ENCODE measurements around the gene MED13L.

MED13L gene

GRCh38 chr12:116123451-116124258 is 153.8 kb downstream of the MED13L start:
- peak; percentile 39 for DNase-seq

DNA sequence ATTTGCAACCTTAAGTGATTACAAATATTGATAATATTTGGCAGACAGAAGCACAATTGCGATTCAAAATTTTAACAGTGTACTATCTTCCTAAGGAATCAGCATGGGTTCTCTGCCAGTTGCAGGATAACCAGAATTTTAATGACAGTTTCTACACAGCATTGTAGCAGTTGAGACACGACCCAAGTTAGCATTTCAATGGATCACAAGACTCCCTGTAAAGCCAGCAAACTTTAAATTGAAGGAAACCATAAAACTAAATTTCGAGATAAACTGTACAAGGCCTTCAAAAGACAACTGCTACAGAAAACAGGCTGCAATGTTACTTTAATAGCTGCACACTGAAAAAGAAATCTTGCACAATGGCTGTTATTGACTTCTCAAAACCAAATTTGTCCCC is 154.9 kb downstream of the MED13L start:
- DNase-seq, result no peak

DNA sequence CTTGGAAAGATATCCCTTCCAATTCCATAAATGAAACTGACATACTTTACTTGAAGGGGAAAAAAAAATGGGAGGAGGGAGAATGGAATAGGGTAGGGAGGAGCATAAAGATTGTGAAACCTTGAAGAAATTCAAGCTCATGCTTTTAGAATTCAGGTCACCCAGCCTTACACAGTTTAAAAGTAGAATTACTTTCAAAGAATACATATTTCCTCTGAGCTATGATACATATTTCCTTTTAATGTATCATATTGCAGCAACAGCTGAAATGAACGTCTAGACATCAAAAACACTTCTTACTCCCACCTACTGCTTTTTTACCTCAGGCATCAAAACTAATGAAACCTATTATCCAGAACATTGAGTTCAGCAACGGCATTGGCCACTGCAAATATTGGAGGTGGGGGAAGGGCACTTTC is 156.0 kb downstream of the MED13L start:
- DNase-seq, result no peak

DNA sequence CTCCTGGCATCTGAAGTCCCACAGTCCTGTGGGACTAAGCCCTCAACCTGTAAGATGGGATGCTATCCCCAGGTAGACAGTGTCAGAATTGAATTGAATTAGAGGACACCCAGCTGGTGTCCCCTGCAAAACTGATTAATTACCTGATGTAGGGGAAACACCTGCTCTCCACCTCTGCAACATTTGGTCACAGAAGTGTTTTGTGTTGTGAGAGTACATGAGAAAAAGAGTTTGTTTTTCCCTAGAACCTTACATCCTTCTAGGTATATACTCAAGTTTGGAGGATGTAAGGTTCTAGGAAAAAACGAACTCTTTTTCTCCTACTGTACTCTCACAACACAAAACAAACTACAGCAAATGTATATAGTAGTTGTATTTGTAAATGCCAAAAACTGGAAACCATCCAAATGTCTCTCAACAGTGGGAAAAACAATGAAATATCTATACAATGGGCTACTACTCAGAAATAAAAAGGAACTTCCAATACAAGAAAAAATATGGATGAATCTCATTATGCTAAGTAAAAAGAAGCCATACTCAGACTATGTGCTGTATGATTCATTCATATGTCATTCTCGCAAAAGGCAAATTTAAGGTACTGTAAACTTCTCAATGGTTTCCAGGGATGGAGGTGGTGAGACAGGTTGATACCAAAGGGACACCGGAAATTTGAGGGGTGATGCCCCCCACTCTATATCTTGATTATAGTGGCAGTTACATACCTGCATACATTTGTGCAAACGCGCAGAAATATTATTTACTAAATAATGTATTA is 160.7 kb downstream of the MED13L start:
- DNase-seq, result no peak

DNA sequence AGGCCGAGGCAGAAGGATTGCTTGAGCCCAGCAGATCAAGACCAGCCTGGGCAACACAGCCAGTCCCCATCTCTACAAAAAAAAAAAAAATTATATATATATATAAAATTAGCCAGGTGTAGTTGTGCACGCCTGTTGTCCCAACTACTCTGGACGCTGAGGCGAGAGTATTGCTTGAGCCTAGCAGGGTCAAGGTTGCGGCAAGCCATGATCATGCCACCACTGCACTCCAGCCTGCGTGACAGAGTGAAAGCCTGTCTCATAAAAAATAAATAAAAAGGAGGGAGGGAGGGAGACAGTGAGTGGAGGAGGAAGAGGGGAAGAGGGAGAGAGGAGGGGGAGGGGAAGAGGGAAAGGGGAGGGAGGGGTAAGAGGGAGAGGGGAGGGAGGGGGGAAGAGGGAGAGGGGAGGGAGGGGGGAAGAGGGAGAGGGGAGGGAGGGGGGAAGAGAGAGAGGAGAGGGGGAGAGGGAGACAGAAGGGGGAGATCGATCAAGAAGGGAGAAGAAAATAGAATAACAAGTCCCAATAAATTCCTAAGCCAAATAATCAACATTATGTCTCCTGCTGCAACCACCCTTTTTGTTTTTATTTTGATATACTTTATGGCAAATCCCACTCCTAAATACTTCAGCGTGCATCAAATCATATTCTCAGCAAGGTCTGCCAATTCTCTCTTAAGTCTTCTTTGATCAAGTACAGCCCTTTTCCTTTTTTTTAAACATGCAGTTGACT is 163.9 kb downstream of the MED13L start:
- no peak for DNase-seq

DNA sequence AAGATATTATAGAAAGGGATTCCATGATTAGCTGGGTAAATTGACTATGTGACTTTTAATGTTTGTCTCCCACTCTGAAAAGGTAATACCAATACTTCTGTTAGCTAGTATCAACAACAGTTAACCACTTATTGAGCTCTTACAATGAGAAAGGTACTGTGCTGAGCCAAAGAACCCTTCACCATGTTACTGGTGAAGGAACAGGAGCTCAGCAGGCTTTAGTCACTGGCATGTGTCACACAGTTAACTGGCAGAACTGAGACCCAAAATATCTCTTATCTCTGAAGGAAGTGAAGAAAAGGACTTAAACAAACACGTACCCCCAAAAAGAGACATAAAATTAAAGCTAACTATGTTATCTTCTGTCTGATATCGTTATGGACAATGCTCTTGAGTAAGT is 170.6 kb downstream of the MED13L start:
- no peak for DNase-seq

- no peak for DNase-seq
These were observed 173.2 kb downstream of the MED13L start for GRCh38 chr12:116104167-116104767.

DNA sequence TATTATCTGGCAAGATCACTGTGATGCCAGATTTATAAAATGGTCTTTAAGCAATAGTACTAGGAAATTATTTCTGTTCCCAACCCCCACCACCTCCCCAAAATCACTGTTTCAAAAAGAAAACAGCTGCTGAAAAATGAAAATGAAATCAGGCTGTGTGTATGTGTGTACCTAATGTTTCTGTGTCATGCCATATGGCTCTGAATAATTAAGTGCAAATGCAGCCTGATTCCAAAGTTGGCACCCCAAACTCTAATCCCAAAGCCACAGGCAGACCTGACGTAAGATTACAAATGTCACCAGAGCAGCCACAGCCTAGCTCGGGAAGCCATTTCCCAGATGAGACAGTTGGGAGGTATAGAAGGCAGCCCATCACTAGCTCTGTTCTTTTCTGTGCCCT is 175.5 kb downstream of the MED13L start:
- DNase-seq, result no peak

- DNase-seq, result no peak
These were observed 177.7 kb downstream of the MED13L start for GRCh38 chr12:116099652-116100432.

- DNase-seq, result no peak
These were observed 180.6 kb downstream of the MED13L start for GRCh38 chr12:116096874-116097273.

- no peak for DNase-seq
These were observed 183.0 kb downstream of the MED13L start for GRCh38 chr12:116094475-116094874.

DNA sequence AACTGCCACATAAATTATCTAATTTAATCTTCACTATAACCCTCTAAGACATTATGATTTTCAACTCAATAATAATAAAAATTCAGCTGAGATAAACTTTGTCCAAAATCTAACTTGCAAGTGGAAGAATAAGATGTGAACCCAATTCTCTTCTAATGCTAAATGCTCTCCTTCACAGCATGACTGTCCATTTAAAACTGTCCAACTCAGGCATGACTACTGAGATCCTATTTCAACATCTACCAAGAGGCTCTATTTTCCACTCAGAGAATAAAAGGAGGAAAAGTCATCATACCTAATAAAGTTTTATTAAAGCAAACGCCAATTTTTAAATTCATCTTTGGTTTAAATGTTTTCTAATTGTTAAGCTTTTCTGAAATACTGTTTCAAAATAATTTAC is 183.6 kb downstream of the MED13L start:
- DNase-seq, result no peak

DNA sequence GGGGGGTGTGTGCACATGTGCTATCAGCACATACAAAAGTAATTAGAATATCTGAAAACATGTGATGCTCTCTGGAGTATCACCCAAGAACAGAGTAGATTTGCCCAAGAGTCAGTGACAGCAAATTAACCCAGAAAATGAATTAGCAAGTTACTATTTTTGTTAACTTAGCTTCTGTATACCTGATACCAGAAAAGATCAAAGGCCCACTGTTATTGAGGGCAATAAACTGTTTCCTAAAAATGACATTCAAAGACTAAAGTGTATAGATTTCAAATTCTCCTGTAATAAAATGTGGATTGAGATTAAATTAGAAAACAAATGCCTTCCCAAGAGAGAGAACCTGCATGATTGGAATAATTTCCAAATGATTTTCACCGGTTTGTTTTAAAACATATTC is 184.7 kb downstream of the MED13L start:
- DNase-seq, result no peak

DNA sequence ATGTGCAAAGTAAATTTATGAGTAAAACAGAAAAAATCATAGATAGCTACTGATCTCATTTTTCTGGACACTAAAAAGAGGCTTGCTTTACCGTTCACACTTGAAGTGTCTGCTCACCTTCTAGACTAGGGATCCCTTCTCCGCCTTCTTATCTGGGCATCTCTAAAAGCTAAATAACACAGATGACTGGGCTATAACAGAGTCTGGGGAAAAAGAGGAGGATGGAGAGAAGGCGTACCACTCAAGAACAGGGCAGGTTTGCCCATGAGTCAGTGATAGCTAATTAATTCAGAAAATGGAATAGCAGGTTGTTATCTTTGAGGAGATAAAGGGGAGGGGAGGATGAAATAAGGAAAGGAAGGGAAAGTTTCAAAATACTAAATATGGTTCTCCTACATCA is 185.3 kb downstream of the MED13L start:
- no peak for DNase-seq

DNA sequence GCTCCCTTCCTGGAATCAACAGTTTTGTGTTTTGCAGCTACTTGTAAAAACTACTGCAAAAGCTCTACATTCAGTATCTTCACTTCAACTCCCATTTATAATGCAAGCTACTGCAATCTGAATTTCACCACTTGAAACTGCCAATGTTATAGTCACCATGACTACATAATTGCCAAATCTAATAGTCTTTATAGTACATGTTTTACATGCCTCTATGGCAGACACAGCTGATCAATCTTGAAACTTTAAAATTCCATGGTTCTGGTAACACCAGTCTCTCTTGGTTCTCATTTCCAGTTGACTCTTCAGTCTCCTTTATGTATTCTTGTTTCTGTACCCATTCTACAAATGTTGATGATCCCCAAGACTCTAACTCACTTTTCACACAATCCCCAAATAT is 185.9 kb downstream of the MED13L start:
- DNase-seq, result no peak

- DNase-seq, result no peak
These were observed 187.0 kb downstream of the MED13L start for GRCh38 chr12:116090516-116090915.

GRCh38 chr12:116089080-116089479 is 188.4 kb downstream of the MED13L start:
- DNase-seq, result no peak

DNA sequence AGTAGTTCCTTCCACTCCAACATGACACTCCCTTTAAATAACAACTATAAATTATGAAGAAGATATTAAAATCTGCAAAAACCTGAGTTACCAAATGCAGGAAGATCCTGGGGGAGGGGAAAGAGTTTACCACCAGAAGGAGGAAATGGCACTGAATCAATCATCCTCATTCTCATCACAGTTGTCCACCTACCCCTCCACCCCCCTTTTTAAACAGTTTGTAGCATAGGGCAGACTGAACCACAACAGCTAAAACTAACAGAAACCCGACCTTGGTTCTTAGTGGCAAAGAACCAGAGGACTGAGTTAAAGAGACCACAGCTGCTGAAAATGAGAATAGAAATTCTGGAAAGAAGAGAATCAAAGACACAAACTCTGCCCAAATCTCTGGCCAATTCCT is 189.5 kb downstream of the MED13L start:
- DNase-seq, result no peak

- no peak for DNase-seq
These were observed 190.1 kb downstream of the MED13L start for GRCh38 chr12:116087399-116087798.

DNA sequence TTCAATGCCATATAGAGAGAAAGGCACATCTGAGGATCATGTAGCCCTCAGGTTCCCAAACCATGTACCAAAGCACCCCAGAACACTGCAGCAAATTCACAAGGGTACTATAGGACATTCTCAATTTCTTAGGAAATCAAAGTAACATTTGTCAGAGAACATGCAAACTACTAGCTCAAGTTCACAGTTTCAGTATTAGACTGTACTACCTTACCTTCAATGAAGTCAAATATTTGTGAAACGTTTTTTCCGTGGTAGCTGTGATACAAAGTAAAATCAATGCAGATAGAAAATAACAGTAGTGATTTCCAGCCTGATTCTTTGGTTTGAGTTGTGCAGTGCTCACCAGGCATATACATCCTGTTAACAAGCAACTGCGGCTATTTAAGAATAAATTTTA is 197.1 kb downstream of the MED13L start:
- DNase-seq, result no peak

GRCh38 chr12:116078396-116078795 is 199.1 kb downstream of the MED13L start:
- no peak for DNase-seq

DNA sequence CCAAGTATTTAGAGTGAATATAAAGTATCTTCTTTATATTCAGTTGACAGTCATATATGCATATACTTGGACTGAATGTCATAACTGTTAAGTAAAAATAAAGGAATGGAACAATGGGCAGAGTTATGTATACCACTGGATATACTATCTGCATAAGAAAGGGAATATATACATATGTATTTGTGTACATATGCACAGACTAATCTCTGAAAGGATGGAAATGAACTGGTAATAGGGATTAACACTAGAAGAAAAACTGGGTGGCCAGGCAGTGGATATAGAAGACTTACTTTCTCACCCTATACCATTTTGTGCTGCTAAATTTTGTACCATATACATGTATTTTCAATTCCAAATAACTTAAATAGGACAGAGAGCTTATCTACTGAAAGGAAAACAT is 200.1 kb downstream of the MED13L start:
- no peak for DNase-seq
